Stimulated activated CD8-positive, alpha-beta memory T cell treated with anti-CD3 and anti-CD28 coated beads, Interleukin-4, amount 100 ng/mL, for 1 hour (primary cell): ENCODE measurements around the gene STEAP3.

Source experiments
- DNase-seq, 2 donors: peaks; one replicate each; pipeline ENCODE4 v3.0.0-alpha.2; 2020; ENCODE audit warnings: low read depth in 2 of 2, low spot score in 1 of 2

STEAP3 gene

DNA sequence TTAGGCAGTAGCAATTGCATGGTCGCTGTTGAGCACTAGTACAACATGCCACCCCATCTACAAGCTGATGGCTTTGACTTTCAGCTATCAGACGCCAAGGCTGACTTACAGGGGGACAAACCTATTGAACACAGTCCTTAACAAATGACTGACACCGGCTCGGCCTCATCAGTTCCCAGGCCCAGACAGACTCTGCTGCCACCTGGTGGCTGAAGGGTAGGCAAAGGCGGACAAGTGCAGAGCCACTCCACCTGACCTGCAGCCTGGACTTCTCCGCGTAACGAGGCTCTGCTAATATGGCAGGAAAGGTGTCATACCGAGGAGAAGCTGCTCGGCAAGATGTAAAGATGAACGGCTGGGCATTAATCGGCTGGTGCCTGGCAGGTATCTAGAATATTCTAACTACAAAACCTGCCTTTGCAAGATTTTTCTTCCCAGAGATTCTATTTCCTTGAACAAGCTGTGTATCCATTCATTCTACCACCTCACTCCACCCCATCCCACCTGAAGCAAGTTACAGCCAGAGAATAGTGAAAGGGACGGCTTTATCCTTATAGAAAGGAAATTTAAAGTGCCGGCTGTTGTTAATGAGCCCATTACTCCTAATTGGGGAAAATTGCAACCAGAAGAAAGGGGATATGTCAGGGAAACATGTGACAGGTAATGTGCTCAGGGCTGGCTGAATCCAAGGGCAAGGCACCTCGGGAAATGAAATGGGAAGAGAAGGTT is 67.4 kb downstream of the STEAP3 start:
- DNase-seq, result peak; percentile 32 to 38

DNA sequence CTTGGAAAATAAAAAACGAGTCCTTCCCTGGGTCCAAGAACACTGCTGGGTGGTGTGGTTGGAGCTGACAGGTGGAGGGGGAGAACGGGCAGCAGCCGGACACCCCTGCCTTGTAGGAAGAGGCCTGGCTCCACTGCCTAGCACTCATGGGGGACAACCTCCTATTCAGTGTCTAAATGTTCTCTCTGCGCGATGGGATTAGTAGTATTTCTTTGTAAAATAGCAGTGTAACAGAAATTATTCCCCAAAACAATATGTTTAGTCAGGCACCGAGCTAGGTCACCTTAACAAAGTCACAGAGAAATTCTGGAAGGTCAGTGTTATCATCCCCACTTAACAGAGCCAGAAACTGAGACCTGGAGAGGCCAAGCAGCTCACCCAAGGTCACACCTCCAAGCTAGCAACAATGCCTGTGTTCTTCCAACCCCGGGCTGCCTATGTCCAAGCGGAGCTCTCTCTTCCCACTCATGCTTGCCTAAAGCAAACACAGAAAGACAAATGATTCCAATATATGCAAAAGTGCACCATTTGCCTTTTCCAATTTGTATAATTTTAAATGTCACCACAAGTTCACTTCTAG is 68.0 kb downstream of the STEAP3 start:
- DNase-seq, result no peak

DNA sequence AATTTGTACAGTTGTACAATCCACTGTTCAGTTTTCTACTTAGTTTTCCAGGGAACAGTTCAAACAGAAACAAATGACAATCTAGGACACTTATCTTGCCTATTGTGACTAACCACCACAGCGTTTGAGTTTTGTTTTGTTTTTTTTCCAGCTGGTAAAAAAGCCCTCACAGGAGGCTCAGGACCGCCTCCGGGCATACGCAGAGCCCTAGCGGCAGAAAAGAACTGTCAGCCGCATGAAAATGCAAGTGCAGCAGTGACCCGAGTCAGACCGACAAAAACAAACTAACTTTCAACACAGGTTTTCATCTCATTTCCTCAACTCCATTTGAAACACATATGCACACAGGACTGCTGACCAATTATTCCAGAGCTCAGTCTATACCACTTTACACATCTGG is 68.6 kb downstream of the STEAP3 start:
- no peak for DNase-seq

DNA sequence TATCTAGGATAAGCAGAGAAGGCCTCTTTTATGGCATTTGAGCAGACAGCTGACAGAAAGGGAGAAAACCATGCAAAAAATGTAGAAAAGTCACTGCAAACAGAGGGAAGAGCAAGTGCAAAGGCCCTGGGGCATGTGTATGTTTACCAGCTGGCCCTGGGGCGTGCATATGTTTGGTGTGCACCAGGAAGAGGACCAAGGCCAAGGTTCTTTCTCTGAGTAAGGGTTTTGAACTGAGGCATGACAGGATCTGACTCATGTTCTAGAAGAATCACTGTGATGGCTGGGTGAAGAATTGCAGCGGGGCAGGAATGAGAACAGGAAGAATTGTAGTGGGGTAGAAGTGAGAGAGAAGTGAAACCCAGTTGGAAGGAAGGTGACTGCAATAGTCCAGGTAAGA is 69.6 kb downstream of the STEAP3 start:
- DNase-seq, result no peak

- DNase-seq, result no peak
These were observed 70.3 kb downstream of the STEAP3 start for GRCh38 chr2:119293900-119294299.

DNA sequence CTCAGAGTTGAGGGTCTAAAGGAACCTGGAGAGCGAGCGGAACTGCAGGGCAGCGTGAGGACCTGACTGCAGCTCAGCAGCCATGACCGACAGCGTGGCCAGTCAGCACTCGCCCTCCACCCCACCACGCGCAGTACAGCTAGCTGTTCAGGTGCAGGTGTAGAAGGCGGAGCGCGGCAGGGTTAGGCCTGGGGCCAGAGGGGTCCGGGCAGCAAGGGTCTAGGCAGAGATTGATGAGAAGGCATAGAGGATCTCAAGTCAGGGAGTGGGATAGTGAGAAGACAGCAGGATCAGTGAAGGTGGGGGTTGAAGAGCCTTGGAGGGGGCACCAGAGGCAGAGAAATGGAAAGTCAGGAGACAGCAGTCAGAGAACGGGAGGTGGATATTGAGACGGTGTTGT is 71.0 kb downstream of the STEAP3 start:
- DNase-seq, result no peak

- no peak for DNase-seq
These were observed 72.2 kb downstream of the STEAP3 start for GRCh38 chr2:119295688-119296375.

GRCh38 chr2:119301413-119301812 is 77.8 kb downstream of the STEAP3 start:
- DNase-seq, result no peak

GRCh38 chr2:119304847-119305246 is 81.2 kb downstream of the STEAP3 start:
- DNase-seq, result no peak

GRCh38 chr2:119305497-119306195 is 82.0 kb downstream of the STEAP3 start:
- no peak for DNase-seq

GRCh38 chr2:119306196-119306590 is 82.6 kb downstream of the STEAP3 start:
- DNase-seq, result no peak

- no peak for DNase-seq
These were observed 83.9 kb downstream of the STEAP3 start for GRCh38 chr2:119307419-119308140.

GRCh38 chr2:119308793-119309330 is 85.2 kb downstream of the STEAP3 start:
- no peak for DNase-seq

DNA sequence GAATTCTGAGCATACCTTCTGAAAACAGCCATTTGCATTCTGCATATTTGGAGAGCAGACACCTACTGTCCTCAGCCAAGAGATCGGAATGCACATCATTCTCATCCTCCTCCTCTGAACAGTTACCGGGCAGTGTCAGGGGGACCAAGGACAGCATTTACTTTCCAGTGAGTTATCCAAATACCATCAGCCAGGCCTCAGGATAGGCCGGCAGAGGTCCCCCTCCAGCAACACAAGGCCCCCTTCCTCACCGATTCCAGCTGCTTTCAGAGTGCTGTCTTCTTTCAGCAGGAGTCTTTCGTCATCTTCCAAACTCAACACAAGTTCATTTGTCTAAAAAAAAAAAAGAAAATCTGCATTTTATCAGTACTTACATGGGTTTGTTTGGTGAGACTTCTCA is 87.7 kb downstream of the STEAP3 start:
- DNase-seq, result no peak

DNA sequence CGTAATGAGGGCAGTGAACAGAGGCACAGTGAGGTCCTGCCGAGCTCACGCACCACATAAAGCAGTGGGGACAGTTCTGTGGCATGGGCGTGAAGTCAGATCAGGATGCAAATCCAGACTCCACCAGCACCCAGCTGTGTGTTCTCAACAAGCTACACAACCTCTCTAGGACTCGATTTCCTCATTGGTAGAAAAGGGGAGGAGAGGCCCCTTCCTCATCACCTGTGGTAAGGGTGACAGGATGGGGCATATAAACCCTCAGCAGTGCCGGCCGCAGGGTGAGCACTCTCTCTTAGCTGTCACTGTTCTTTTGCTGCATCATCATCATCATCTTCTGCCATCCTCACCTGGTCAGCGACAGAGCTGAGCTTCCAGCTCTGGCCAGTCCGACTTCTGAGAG is 88.2 kb downstream of the STEAP3 start:
- DNase-seq, result no peak
